Uterus (tissue), 2 donors: ENCODE results near the gene VGLL3.

Experiments used
- POLR2A ChIP-seq, 2 donors: fragments of 450-650 bp; IDR thresholded peaks; one replicate each; pipeline ENCODE4 v1.6.1; 2016; ENCODE audit warnings: antibody characterized with exemption in 2 of 2, mild to moderate bottlenecking in 1 of 2, moderate library complexity in 1 of 2
- TF ChIP-seq, protein P1 (sequence below), 4 experiments: fragments of 200-600 bp in 2 of 4; fragments of 450-650 bp in 2 of 4; sonication (generic) in 2 of 4; IDR thresholded peaks; one replicate each; pipeline ENCODE4 v1.5.1; 2016 to 2019; ENCODE audit warnings: antibody characterized with exemption in 4 of 4, mild to moderate bottlenecking in 2 of 4, moderate library complexity in 1 of 4

DNA sequence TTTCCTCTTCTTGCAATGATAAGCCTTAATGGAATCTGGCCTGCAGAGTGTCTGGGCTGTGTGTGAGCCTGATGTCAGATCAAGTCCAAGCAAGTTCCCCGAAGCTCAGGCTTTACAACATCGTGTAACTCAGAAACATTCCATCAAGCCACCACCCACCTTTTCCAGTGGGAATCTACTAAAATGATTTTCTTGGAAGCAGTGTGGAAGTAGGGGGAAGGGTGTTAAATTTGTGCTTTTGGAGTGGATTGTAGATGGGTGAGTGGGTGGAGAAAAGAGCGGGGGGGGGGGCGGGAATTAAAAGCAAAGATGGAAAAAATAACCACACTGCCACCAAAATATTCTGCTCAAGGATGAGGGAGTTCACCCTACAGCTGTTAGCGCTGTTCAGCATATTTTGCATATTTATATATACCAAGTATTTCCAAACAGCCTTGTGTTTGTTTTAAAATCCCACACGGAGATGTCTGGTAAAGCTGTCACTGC lies 53.6 kb downstream of the VGLL3 start:
- TF ChIP-seq, protein P1, sequence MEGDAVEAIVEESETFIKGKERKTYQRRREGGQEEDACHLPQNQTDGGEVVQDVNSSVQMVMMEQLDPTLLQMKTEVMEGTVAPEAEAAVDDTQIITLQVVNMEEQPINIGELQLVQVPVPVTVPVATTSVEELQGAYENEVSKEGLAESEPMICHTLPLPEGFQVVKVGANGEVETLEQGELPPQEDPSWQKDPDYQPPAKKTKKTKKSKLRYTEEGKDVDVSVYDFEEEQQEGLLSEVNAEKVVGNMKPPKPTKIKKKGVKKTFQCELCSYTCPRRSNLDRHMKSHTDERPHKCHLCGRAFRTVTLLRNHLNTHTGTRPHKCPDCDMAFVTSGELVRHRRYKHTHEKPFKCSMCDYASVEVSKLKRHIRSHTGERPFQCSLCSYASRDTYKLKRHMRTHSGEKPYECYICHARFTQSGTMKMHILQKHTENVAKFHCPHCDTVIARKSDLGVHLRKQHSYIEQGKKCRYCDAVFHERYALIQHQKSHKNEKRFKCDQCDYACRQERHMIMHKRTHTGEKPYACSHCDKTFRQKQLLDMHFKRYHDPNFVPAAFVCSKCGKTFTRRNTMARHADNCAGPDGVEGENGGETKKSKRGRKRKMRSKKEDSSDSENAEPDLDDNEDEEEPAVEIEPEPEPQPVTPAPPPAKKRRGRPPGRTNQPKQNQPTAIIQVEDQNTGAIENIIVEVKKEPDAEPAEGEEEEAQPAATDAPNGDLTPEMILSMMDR (IDR thresholded peaks at IDR 0.05): no peak
- TF ChIP-seq POLR2A (IDR thresholded peaks at IDR 0.05): no peak
